ENCODE measurements around the gene MAGEA9B.
"Not testable (repeated sequence)": the region's sequence is repeated elsewhere in the genome, so short reads cannot be mapped to it uniquely, and the experiment has no call there.

MAGEA9B gene

GRCh38 chrX:149568701-149569296, 18.5 kb downstream of the MAGEA9B start:
- TF ChIP-seq REST (IDR thresholded peaks at IDR 0.05; ENCODE audit: insufficient read depth in 1 of 2, low read depth in 2 of 2, low read length in 2 of 2) (no peak), SIN3A (IDR thresholded peaks at IDR 0.05; ENCODE audit: borderline replicate concordance, insufficient read depth, low read length) (no peak), TAF1 (IDR thresholded peaks at IDR 0.05; ENCODE audit: borderline replicate concordance, insufficient read depth, low read length) (no peak), FOXP2 (optimal IDR thresholded peaks at IDR 0.05; ENCODE audit: borderline replicate concordance, extremely low read depth, extremely low read length, insufficient read depth) (no peak), POLR2AphosphoS5 (IDR thresholded peaks at IDR 0.05; ENCODE audit: low read depth, low read length) (no peak)

- no peak for TF ChIP-seq POLR2AphosphoS5 (IDR thresholded peaks at IDR 0.05; ENCODE audit: low read depth, low read length)
- TF ChIP-seq REST (IDR thresholded peaks at IDR 0.05; ENCODE audit: insufficient read depth in 1 of 2, low read depth in 2 of 2, low read length in 2 of 2), result no peak
- no peak for TF ChIP-seq SIN3A (IDR thresholded peaks at IDR 0.05; ENCODE audit: borderline replicate concordance, insufficient read depth, low read length)
- TF ChIP-seq FOXP2 (optimal IDR thresholded peaks at IDR 0.05; ENCODE audit: borderline replicate concordance, extremely low read depth, extremely low read length, insufficient read depth), result no peak
- no peak for TF ChIP-seq TAF1 (IDR thresholded peaks at IDR 0.05; ENCODE audit: borderline replicate concordance, insufficient read depth, low read length)
These were observed 19.4 kb downstream of the MAGEA9B start for GRCh38 chrX:149567621-149568417.

GRCh38 chrX:149563359-149563758, 23.9 kb downstream of the MAGEA9B start:
- TF ChIP-seq TAF1 (IDR thresholded peaks at IDR 0.05; ENCODE audit: borderline replicate concordance, insufficient read depth, low read length) (no peak), FOXP2 (optimal IDR thresholded peaks at IDR 0.05; ENCODE audit: borderline replicate concordance, extremely low read depth, extremely low read length, insufficient read depth) (no peak), POLR2AphosphoS5 (IDR thresholded peaks at IDR 0.05; ENCODE audit: low read depth, low read length) (no peak), SIN3A (IDR thresholded peaks at IDR 0.05; ENCODE audit: borderline replicate concordance, insufficient read depth, low read length) (no peak), REST (IDR thresholded peaks at IDR 0.05; ENCODE audit: insufficient read depth in 1 of 2, low read depth in 2 of 2, low read length in 2 of 2) (no peak)

GRCh38 chrX:149549701-149550100, 37.6 kb downstream of the MAGEA9B start, which contains the start of gene HSFX3:
Gene HSFX3 (minus strand): TSS chrX:149549924. CDS start chrX:149549852, 72 bp downstream.
- TF ChIP-seq FOXP2 (optimal IDR thresholded peaks at IDR 0.05; ENCODE audit: borderline replicate concordance, extremely low read depth, extremely low read length, insufficient read depth); REST (IDR thresholded peaks at IDR 0.05; ENCODE audit: insufficient read depth in 1 of 2, low read depth in 2 of 2, low read length in 2 of 2); TAF1 (IDR thresholded peaks at IDR 0.05; ENCODE audit: borderline replicate concordance, insufficient read depth, low read length): not testable (repeated sequence)
